ENCODE data around the gene CST8. TPM values are rescaled to one million over a fixed set of nuclear protein-coding genes. Genes with fewer than 3 reads are reported as not detected.

CST8 gene
- polyA plus RNA-seq, 1 of the 3 experiments (the other 2 are of a cell fraction), result not detected

GRCh38 chr20:23488470-23488869 is 2.4 kb upstream of the CST8 start:
- Histone ChIP-seq H2AFZ (ENCODE audit: low read depth) (no peak overlapping the region), H3K27me3 (ENCODE audit: insufficient read depth) (no peaks in the 10 kb centered on the region), H4K20me1 (ENCODE audit: insufficient read depth) (no peaks in the 10 kb centered on the region), H3K27ac (ENCODE audit: low read depth in 2 of 2, low read length in 1 of 2) (no peak overlapping the region), H3K9ac (no peak overlapping the region), H3K4me2 (no peak overlapping the region), H3K79me2 (ENCODE audit: insufficient read depth) (no peaks in the 10 kb centered on the region), H3K4me1 (ENCODE audit: control insufficient read depth in 1 of 2, insufficient read depth in 2 of 2, low read depth in 1 of 2, low read length in 1 of 2) (no peaks in the 10 kb centered on the region), H3F3A (replicated peaks; ENCODE audit: insufficient read depth) (no peaks in the 10 kb centered on the region), H3K4me3 (ENCODE audit: low read depth in 2 of 2, low read length in 1 of 2) (no peak overlapping the region), H3K9me3 (no peaks in the 10 kb centered on the region), H3K36me3 (replicated peaks in 1 of 2; ENCODE audit: control insufficient read depth in 1 of 2, insufficient read depth in 2 of 2, low read length in 1 of 2) (no peaks in the 10 kb centered on the region), H3K9me2 (no peaks in the 10 kb centered on the region)
- ChIA-PET POLR2A (no interaction called here), CTCF (interaction anchor here (0.9 kb wide), 1 partner anchor 47 kb away, joined by 3 read pairs; no protein-coding TSS in a partner anchor)
- DNase-seq, result no peak
- WGBS (ENCODE audit: low lambda C conversion rate), result 2% methylated on average over 2 of the region's 2 CpGs
- TF ChIP-seq PBX3 (IDR thresholded peaks at IDR 0.05), result no peak
- no peak for TF ChIP-seq FOXM1 (IDR thresholded peaks at IDR 0.05; ENCODE audit: low read depth)
- TF ChIP-seq SMC3 (IDR thresholded peaks at IDR 0.05; ENCODE audit: low read depth, low read length), result no peak
- no peak for TF ChIP-seq TCF12 (IDR thresholded peaks at IDR 0.05)
- TF ChIP-seq POLR2AphosphoS5 (IDR thresholded peaks at IDR 0.05; ENCODE audit: low read depth, low read length), result no peak
- TF ChIP-seq FOSL2 (IDR thresholded peaks at IDR 0.05; ENCODE audit: borderline replicate concordance, low read depth), result no peak
- no peak for TF ChIP-seq ELF1 (IDR thresholded peaks at IDR 0.05)
- no peak for TF ChIP-seq NRF1 (IDR thresholded peaks at IDR 0.05; ENCODE audit: low read depth, low read length)
- no peak for TF ChIP-seq ZBTB33 (IDR thresholded peaks at IDR 0.05; ENCODE audit: borderline replicate concordance, low read depth)
- TF ChIP-seq FOXJ3 (CRISPR knock-in tag; IDR thresholded peaks at IDR 0.05), result no peak
- TF ChIP-seq RXRA (IDR thresholded peaks at IDR 0.05; ENCODE audit: borderline replicate concordance, low read depth), result no peak
- TF ChIP-seq TEAD4 (IDR thresholded peaks at IDR 0.05; ENCODE audit: borderline replicate concordance, insufficient read depth), result no peak
- TF ChIP-seq EP300 (IDR thresholded peaks at IDR 0.05; ENCODE audit: borderline replicate concordance in 1 of 2, low read depth in 1 of 2, low read length in 1 of 2), result no peak

- POLR2A ChIA-PET, result no interaction called here
- 23% methylated on average over 3 of the region's 3 CpGs for WGBS (ENCODE audit: low lambda C conversion rate)
- TF ChIP-seq RFX5 (IDR thresholded peaks at IDR 0.05; ENCODE audit: low read length), result no peak
- TF ChIP-seq MAX (IDR thresholded peaks at IDR 0.05; ENCODE audit: low read depth), result no peak
- TF ChIP-seq NRF1 (IDR thresholded peaks at IDR 0.05; ENCODE audit: low read depth, low read length), result no peak
- no peak for TF ChIP-seq ZBTB33 (IDR thresholded peaks at IDR 0.05; ENCODE audit: borderline replicate concordance, low read depth)
- no peak for TF ChIP-seq TAF1 (IDR thresholded peaks at IDR 0.05; ENCODE audit: borderline replicate concordance, low read depth, low read length)
- TF ChIP-seq GATA2 (CRISPR knock-in tag; IDR thresholded peaks at IDR 0.05), result no peak
- no peak for TF ChIP-seq RXRA (IDR thresholded peaks at IDR 0.05; ENCODE audit: borderline replicate concordance, low read depth)
- TF ChIP-seq PBX3 (IDR thresholded peaks at IDR 0.05), result no peak
- TF ChIP-seq FOXJ3 (CRISPR knock-in tag; IDR thresholded peaks at IDR 0.05), result no peak
- TF ChIP-seq SIN3A (IDR thresholded peaks at IDR 0.05; ENCODE audit: borderline replicate concordance, low read depth, low read length), result no peak
- TF ChIP-seq FOXM1 (IDR thresholded peaks at IDR 0.05; ENCODE audit: low read depth), result no peak
- TF ChIP-seq MXI1 (IDR thresholded peaks at IDR 0.05; ENCODE audit: low read depth, low read length), result no peak
- no peak for TF ChIP-seq GABPA (IDR thresholded peaks at IDR 0.05; ENCODE audit: low read depth)
- TF ChIP-seq FOSL2 (IDR thresholded peaks at IDR 0.05; ENCODE audit: borderline replicate concordance, low read depth), result no peak
- TF ChIP-seq USF1 (IDR thresholded peaks at IDR 0.05; ENCODE audit: borderline replicate concordance, low read depth), result no peak
Observed at GRCh38 chr20:23488996-23489395, 1.9 kb upstream of the CST8 start.

More at GRCh38 chr20:23488996-23489395, 1.9 kb upstream of the CST8 start:
- Histone ChIP-seq H3K4me2 (no peak overlapping the region), H4K20me1 (ENCODE audit: insufficient read depth) (no peaks in the 10 kb centered on the region), H3F3A (replicated peaks; ENCODE audit: insufficient read depth) (no peaks in the 10 kb centered on the region), H3K36me3 (replicated peaks in 1 of 2; ENCODE audit: control insufficient read depth in 1 of 2, insufficient read depth in 2 of 2, low read length in 1 of 2) (no peaks in the 10 kb centered on the region), H3K4me1 (ENCODE audit: control insufficient read depth in 1 of 2, insufficient read depth in 2 of 2, low read depth in 1 of 2, low read length in 1 of 2) (no peaks in the 10 kb centered on the region), H3K9me3 (no peaks in the 10 kb centered on the region), H3K9ac (no peak overlapping the region), H3K79me2 (ENCODE audit: insufficient read depth) (no peaks in the 10 kb centered on the region), H3K9me2 (no peaks in the 10 kb centered on the region), H2AFZ (ENCODE audit: low read depth) (no peak overlapping the region), H3K27ac (ENCODE audit: low read depth in 2 of 2, low read length in 1 of 2) (no peak overlapping the region), H3K4me3 (ENCODE audit: low read depth in 2 of 2, low read length in 1 of 2) (no peak overlapping the region), H3K27me3 (ENCODE audit: insufficient read depth) (no peaks in the 10 kb centered on the region)
- DNase-seq, result no peak
- CTCF ChIA-PET, result interaction anchor here (0.9 kb wide), 1 partner anchor 47 kb away, joined by 3 read pairs; no protein-coding TSS in a partner anchor

All from SK-N-SH (cell line).